ENCODE results near the gene SLC6A3. TPM values are rescaled to one million over a fixed set of nuclear protein-coding genes. Genes with fewer than 3 reads are reported as not detected.

SLC6A3 gene
- total and polyA plus RNA-seq, 2 donors (not counting 1 experiment from before 2014, with no cell fraction given), result not detected

DNA sequence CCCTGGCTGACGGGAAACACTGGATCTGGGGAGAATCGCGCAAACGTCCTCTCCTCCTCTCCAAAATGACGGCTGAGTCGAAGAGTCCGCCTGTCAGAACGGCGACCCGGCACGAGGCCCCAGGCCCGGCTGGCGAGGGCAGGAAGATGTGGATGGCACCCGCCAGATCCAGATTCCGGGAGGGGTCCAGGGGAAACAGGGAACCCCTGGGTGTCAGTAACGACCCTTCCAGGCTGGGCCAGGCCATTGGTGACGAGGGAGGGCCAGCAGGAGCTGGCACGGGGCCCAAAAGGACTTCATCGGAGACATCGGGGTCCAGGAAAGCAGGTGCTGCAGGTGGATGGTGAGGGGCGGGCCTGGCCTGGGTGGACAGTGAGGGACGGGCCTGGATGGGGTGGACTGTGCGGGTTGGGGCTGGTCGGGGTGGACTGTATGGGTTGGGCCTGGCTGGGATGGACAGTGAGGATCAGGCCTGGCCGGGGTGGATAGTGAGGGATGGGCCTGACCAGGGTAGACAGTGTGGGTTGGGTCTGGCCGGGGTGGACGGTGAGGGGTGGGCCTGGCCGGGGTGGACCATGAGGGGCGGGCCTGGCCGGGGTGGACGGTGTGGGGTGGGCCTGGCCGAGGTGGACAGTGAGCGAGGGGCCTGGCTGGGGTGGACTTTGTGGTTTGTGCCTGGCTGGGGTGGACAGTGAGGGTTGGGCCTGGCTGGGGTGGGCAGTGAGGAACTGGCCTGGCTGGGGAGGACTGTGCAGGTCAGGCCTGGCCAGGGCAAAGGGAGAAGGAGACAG is 14.0 kb downstream of the SLC6A3 start:
- Histone ChIP-seq H3K36me3 (ENCODE audit: control insufficient read depth, insufficient read depth, low read length) (no peaks in the 10 kb centered on the region), H3K27me3 (ENCODE audit: control insufficient read depth, insufficient read depth, low read length) (no peaks in the 10 kb centered on the region), H3K9me3 (ENCODE audit: control insufficient read depth, insufficient read depth, low read depth, low read length) (no peaks in the 10 kb centered on the region), H3K4me1 (ENCODE audit: control insufficient read depth, extremely low read depth, insufficient read depth, low read length) (no peaks in the 10 kb centered on the region), H3K4me3 (replicated peaks in 1 of 4; ENCODE audit: control extremely low read depth in 1 of 4, insufficient read depth in 1 of 4, low read depth in 3 of 4, low read length in 4 of 4) (no peak overlapping the region), H2AFZ (ENCODE audit: low read length) (no peak overlapping the region), H3K79me2 (ENCODE audit: control insufficient read depth, insufficient read depth, low read length) (no peaks in the 10 kb centered on the region), H3K9ac (ENCODE audit: insufficient read depth, low read length) (no peak overlapping the region), H4K20me1 (ENCODE audit: control insufficient read depth, extremely low read depth, insufficient read depth, low read length) (no peaks in the 10 kb centered on the region), H3K27ac (ENCODE audit: insufficient read depth, low read length) (no peak overlapping the region), H3K4me2 (ENCODE audit: extremely low read depth, insufficient read depth, low read length) (no peak overlapping the region)
- TF ChIP-seq EZH2 (IDR thresholded peaks at IDR 0.05; ENCODE audit: low read length, missing control alignments), result no peak
- TF ChIP-seq, protein P1, sequence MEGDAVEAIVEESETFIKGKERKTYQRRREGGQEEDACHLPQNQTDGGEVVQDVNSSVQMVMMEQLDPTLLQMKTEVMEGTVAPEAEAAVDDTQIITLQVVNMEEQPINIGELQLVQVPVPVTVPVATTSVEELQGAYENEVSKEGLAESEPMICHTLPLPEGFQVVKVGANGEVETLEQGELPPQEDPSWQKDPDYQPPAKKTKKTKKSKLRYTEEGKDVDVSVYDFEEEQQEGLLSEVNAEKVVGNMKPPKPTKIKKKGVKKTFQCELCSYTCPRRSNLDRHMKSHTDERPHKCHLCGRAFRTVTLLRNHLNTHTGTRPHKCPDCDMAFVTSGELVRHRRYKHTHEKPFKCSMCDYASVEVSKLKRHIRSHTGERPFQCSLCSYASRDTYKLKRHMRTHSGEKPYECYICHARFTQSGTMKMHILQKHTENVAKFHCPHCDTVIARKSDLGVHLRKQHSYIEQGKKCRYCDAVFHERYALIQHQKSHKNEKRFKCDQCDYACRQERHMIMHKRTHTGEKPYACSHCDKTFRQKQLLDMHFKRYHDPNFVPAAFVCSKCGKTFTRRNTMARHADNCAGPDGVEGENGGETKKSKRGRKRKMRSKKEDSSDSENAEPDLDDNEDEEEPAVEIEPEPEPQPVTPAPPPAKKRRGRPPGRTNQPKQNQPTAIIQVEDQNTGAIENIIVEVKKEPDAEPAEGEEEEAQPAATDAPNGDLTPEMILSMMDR (conservative IDR thresholded peaks at IDR 0.05 in 1 of 2, IDR thresholded peaks at IDR 0.05 in 1 of 2; ENCODE audit: low read depth in 1 of 2, low read length in 2 of 2), result no peak
- no peak for DNase-seq (ENCODE audit: low read depth in 2 of 2)

DNA sequence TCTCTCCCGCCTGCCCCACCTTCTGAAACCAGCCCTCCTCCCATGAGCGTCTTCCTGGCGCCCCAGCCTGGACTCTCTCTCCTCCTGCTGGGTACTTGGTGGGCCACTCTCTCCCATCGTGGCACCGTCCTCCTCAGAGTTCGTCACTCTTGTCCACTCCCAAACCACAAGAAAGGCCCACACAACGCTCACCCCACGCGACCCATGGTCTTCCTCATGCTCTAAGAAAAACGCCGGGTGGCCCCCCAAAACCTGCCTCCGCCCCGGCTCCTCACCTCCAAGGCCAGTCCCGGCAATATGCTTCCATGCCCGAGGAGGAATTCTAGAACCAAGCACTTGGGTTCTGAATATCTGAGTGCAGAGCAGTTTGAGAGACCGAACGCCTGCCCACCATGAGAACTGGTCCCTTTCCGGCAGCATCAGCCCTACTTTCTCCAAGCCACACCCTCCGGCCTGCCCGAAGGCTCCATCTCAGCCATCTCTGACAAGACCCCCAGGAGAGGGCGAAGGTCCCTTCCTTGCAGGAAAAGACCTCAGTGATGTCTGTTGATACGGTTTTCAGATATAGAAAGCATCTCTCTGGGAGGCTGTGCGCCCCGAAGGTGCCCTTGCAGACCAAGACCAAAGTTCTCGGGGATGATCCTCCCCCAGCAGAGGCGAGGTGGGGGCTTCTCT is 15.0 kb downstream of the SLC6A3 start:
- H4K20me1 ChIP-seq (ENCODE audit: control insufficient read depth, extremely low read depth, insufficient read depth, low read length), result no peaks in the 10 kb centered on the region
- no peak overlapping the region for H3K4me2 ChIP-seq (ENCODE audit: extremely low read depth, insufficient read depth, low read length)
- no peak overlapping the region for H2AFZ ChIP-seq (ENCODE audit: low read length)
- no peak for DNase-seq (ENCODE audit: low read depth in 2 of 2)
- H3K27ac ChIP-seq (ENCODE audit: insufficient read depth, low read length), result no peak overlapping the region
- H3K9me3 ChIP-seq (ENCODE audit: control insufficient read depth, insufficient read depth, low read depth, low read length), result no peaks in the 10 kb centered on the region
- no peak overlapping the region for H3K4me3 ChIP-seq (replicated peaks in 1 of 4; ENCODE audit: control extremely low read depth in 1 of 4, insufficient read depth in 1 of 4, low read depth in 3 of 4, low read length in 4 of 4)
- H3K27me3 ChIP-seq (ENCODE audit: control insufficient read depth, insufficient read depth, low read length), result no peaks in the 10 kb centered on the region
- no peaks in the 10 kb centered on the region for H3K79me2 ChIP-seq (ENCODE audit: control insufficient read depth, insufficient read depth, low read length)
- H3K9ac ChIP-seq (ENCODE audit: insufficient read depth, low read length), result no peak overlapping the region
- H3K4me1 ChIP-seq (ENCODE audit: control insufficient read depth, extremely low read depth, insufficient read depth, low read length), result no peaks in the 10 kb centered on the region
- TF ChIP-seq, protein P1 (conservative IDR thresholded peaks at IDR 0.05 in 1 of 2, IDR thresholded peaks at IDR 0.05 in 1 of 2; ENCODE audit: low read depth in 1 of 2, low read length in 2 of 2), result no peak
- TF ChIP-seq EZH2 (IDR thresholded peaks at IDR 0.05; ENCODE audit: low read length, missing control alignments), result no peak
- H3K36me3 ChIP-seq (ENCODE audit: control insufficient read depth, insufficient read depth, low read length), result no peaks in the 10 kb centered on the region

DNA sequence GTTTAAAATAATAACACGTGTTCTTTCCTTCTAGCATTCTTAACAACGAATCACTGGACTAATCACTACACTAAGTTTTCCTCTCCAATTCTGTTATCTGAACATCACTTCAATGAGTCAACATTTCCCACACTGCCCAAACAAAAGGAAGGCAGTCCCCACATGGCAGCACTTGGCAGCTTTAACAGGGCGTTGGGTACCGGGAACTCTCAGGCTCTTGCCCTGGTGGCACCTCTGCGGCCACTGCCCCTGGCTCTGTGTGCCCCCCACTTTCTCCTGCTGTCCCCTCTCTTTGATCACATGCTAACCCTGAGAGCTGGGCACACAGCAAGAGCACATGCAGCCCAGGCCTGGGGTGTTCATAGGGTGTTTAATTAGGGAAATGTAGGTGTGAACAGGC is 15.7 kb downstream of the SLC6A3 start:
- H3K4me2 ChIP-seq (ENCODE audit: extremely low read depth, insufficient read depth, low read length), result no peak overlapping the region
- no peak overlapping the region for H3K27ac ChIP-seq (ENCODE audit: insufficient read depth, low read length)
- H4K20me1 ChIP-seq (ENCODE audit: control insufficient read depth, extremely low read depth, insufficient read depth, low read length), result no peaks in the 10 kb centered on the region
- TF ChIP-seq, protein P1 (conservative IDR thresholded peaks at IDR 0.05 in 1 of 2, IDR thresholded peaks at IDR 0.05 in 1 of 2; ENCODE audit: low read depth in 1 of 2, low read length in 2 of 2), result no peak
- no peak for TF ChIP-seq EZH2 (IDR thresholded peaks at IDR 0.05; ENCODE audit: low read length, missing control alignments)
- no peak overlapping the region for H2AFZ ChIP-seq (ENCODE audit: low read length)
- no peaks in the 10 kb centered on the region for H3K9me3 ChIP-seq (ENCODE audit: control insufficient read depth, insufficient read depth, low read depth, low read length)
- H3K79me2 ChIP-seq (ENCODE audit: control insufficient read depth, insufficient read depth, low read length), result no peaks in the 10 kb centered on the region
- no peaks in the 10 kb centered on the region for H3K4me1 ChIP-seq (ENCODE audit: control insufficient read depth, extremely low read depth, insufficient read depth, low read length)
- H3K27me3 ChIP-seq (ENCODE audit: control insufficient read depth, insufficient read depth, low read length), result no peaks in the 10 kb centered on the region
- no peak overlapping the region for H3K4me3 ChIP-seq (replicated peaks in 1 of 4; ENCODE audit: control extremely low read depth in 1 of 4, insufficient read depth in 1 of 4, low read depth in 3 of 4, low read length in 4 of 4)
- no peaks in the 10 kb centered on the region for H3K36me3 ChIP-seq (ENCODE audit: control insufficient read depth, insufficient read depth, low read length)
- no peak for DNase-seq (ENCODE audit: low read depth in 2 of 2)
- H3K9ac ChIP-seq (ENCODE audit: insufficient read depth, low read length), result no peak overlapping the region

Measured in fibroblast of lung (primary cell).